ENCODE measurements around the gene NPFFR2. TPM values are rescaled to one million over a fixed set of nuclear protein-coding genes. Genes with fewer than 3 reads are reported as not detected.

The NPFFR2 gene
- total RNA-seq, 1 donor from 2014 or later = 0.16 TPM

- DNase-seq (ENCODE audit: low read depth, low spot score) = no peak
- no peak overlapping the region for H3K27ac Mint-ChIP-seq (ENCODE audit: unreplicated experiment)
Measured at GRCh38 chr4:72094059-72094797, 62.4 kb downstream of the NPFFR2 start.

GRCh38 chr4:72107456-72107855, 75.7 kb downstream of the NPFFR2 start:
- H3K9me3 Mint-ChIP-seq = no peaks in the 10 kb centered on the region
- H3K36me3 Mint-ChIP-seq (ENCODE audit: low read depth) = no peaks in the 10 kb centered on the region
- no peak overlapping the region for H3K4me3 Mint-ChIP-seq
- TF ChIP-seq CTCF (conservative IDR thresholded peaks at IDR 0.05) = no peak
- no peak for DNase-seq (ENCODE audit: low read depth, low spot score)
- no peaks in the 10 kb centered on the region for H3K27me3 Mint-ChIP-seq (ENCODE audit: low read depth)
- H3K27ac Mint-ChIP-seq (ENCODE audit: unreplicated experiment) = no peak overlapping the region
- no peaks in the 10 kb centered on the region for H3K4me1 Mint-ChIP-seq

More at GRCh38 chr4:72094059-72094797, 62.4 kb downstream of the NPFFR2 start:
- no peaks in the 10 kb centered on the region for H3K27me3 Mint-ChIP-seq (ENCODE audit: low read depth)
- no peaks in the 10 kb centered on the region for H3K36me3 Mint-ChIP-seq (ENCODE audit: low read depth)
- H3K4me1 Mint-ChIP-seq = no peaks in the 10 kb centered on the region
- no peak for TF ChIP-seq CTCF (conservative IDR thresholded peaks at IDR 0.05)
- no peak overlapping the region for H3K4me3 Mint-ChIP-seq
- no peaks in the 10 kb centered on the region for H3K9me3 Mint-ChIP-seq

- Mint-ChIP-seq H3K27ac (ENCODE audit: unreplicated experiment) (no peak overlapping the region), H3K4me3 (no peak overlapping the region), H3K9me3 (no peaks in the 10 kb centered on the region), H3K4me1 (no peaks in the 10 kb centered on the region), H3K36me3 (ENCODE audit: low read depth) (no peaks in the 10 kb centered on the region), H3K27me3 (ENCODE audit: low read depth) (no peaks in the 10 kb centered on the region)
- no peak for TF ChIP-seq CTCF (conservative IDR thresholded peaks at IDR 0.05)
- no peak for DNase-seq (ENCODE audit: low read depth, low spot score)
Measured at GRCh38 chr4:72109364-72109763, 77.6 kb downstream of the NPFFR2 start.

GRCh38 chr4:72109959-72110497, 78.2 kb downstream of the NPFFR2 start:
- Mint-ChIP-seq H3K27ac (ENCODE audit: unreplicated experiment) (no peak overlapping the region), H3K36me3 (ENCODE audit: low read depth) (no peaks in the 10 kb centered on the region), H3K27me3 (ENCODE audit: low read depth) (no peaks in the 10 kb centered on the region), H3K4me1 (no peaks in the 10 kb centered on the region), H3K4me3 (no peak overlapping the region), H3K9me3 (no peaks in the 10 kb centered on the region)
- no peak for TF ChIP-seq CTCF (conservative IDR thresholded peaks at IDR 0.05)
- no peak for DNase-seq (ENCODE audit: low read depth, low spot score)

- H3K36me3 Mint-ChIP-seq (ENCODE audit: low read depth) = no peaks in the 10 kb centered on the region
- TF ChIP-seq CTCF (conservative IDR thresholded peaks at IDR 0.05) = no peak
- no peak for DNase-seq (ENCODE audit: low read depth, low spot score)
- no peaks in the 10 kb centered on the region for H3K4me1 Mint-ChIP-seq
- H3K4me3 Mint-ChIP-seq = no peak overlapping the region
- H3K27ac Mint-ChIP-seq (ENCODE audit: unreplicated experiment) = no peak overlapping the region
- no peaks in the 10 kb centered on the region for H3K9me3 Mint-ChIP-seq
- H3K27me3 Mint-ChIP-seq (ENCODE audit: low read depth) = no peaks in the 10 kb centered on the region
Measured at GRCh38 chr4:72110886-72111285, 79.1 kb downstream of the NPFFR2 start.
